ENCODE measurements around the gene DAB2IP. TPM values are rescaled to one million over a fixed set of nuclear protein-coding genes. Genes with fewer than 3 reads are reported as not detected.
A peak's percentile ranks its signal among the peaks of the same experiment; 100 is the strongest.

DAB2IP gene
- total RNA-seq, 2 donors from 2014 or later: 51.6 to 83.2 TPM

- 68% methylated on average over 6 of the region's 6 CpGs for WGBS
- no peaks in the 10 kb centered on the region for H3K9me3 ChIP-seq
- H3K4me1 ChIP-seq (replicated peaks): no peaks in the 10 kb centered on the region
- no peak overlapping the region for H3K27ac ChIP-seq
- no peak for TF ChIP-seq CTCF (IDR thresholded peaks at IDR 0.05)
- no peak for TF ChIP-seq POLR2AphosphoS5 (IDR thresholded peaks at IDR 0.05)
- no peak for TF ChIP-seq POLR2A (IDR thresholded peaks at IDR 0.05)
- DNase-seq (ENCODE audit: low spot score): no peak
- H3K4me3 ChIP-seq: no peak overlapping the region
- intact Hi-C loops (cut with DNase I): no loop called here
- no peaks in the 10 kb centered on the region for H3K27me3 ChIP-seq (replicated peaks; ENCODE audit: insufficient read depth)
- H3K36me3 ChIP-seq: no peaks in the 10 kb centered on the region
Measured at GRCh38 chr9:121682201-121682600, 30.8 kb downstream of the DAB2IP start.

- intact Hi-C loops (cut with DNase I): no loop called here
- Histone ChIP-seq H3K36me3 (no peaks in the 10 kb centered on the region), H3K9me3 (no peaks in the 10 kb centered on the region), H3K27ac (no peak overlapping the region), H3K4me3 (no peak overlapping the region), H3K4me1 (replicated peaks) (no peaks in the 10 kb centered on the region), H3K27me3 (replicated peaks; ENCODE audit: insufficient read depth) (no peaks in the 10 kb centered on the region)
- TF ChIP-seq POLR2AphosphoS5 (IDR thresholded peaks at IDR 0.05) (no peak), CTCF (IDR thresholded peaks at IDR 0.05) (no peak), POLR2A (IDR thresholded peaks at IDR 0.05) (no peak)
- WGBS: 62% methylated on average over 5 of the region's 5 CpGs
- DNase-seq (ENCODE audit: low spot score): no peak
Measured at GRCh38 chr9:121682926-121683515, 31.6 kb downstream of the DAB2IP start.

- no peak for TF ChIP-seq POLR2A (IDR thresholded peaks at IDR 0.05)
- no peak for TF ChIP-seq CTCF (IDR thresholded peaks at IDR 0.05)
- TF ChIP-seq POLR2AphosphoS5 (IDR thresholded peaks at IDR 0.05): no peak
- H3K4me3 ChIP-seq: no peak overlapping the region
- H3K27me3 ChIP-seq (replicated peaks; ENCODE audit: insufficient read depth): no peaks in the 10 kb centered on the region
- H3K9me3 ChIP-seq: no peaks in the 10 kb centered on the region
- no peaks in the 10 kb centered on the region for H3K4me1 ChIP-seq (replicated peaks)
- DNase-seq (ENCODE audit: low spot score): no peak
- no peaks in the 10 kb centered on the region for H3K36me3 ChIP-seq
- H3K27ac ChIP-seq: no peak overlapping the region
- 93% methylated on average over 1 of the region's 1 CpG for WGBS
- intact Hi-C loops (cut with DNase I): no loop called here
Measured at GRCh38 chr9:121683652-121684051, 32.2 kb downstream of the DAB2IP start.

- no peaks in the 10 kb centered on the region for H3K9me3 ChIP-seq
- intact Hi-C loops (cut with DNase I): loop anchor here (5.0 kb wide), 2 partner anchors 137 to 308 kb away; no protein-coding TSS in a partner anchor
- WGBS: 68% methylated on average over 19 of the region's 19 CpGs
- no peak for TF ChIP-seq POLR2A (IDR thresholded peaks at IDR 0.05)
- TF ChIP-seq POLR2AphosphoS5 (IDR thresholded peaks at IDR 0.05): no peak
- peak; percentile 13 to 68 (median 53) for TF ChIP-seq CTCF (IDR thresholded peaks at IDR 0.05)
- DNase-seq (ENCODE audit: low spot score): no peak
- no peak overlapping the region for H3K27ac ChIP-seq
- H3K4me3 ChIP-seq: no peak overlapping the region
- no peaks in the 10 kb centered on the region for H3K36me3 ChIP-seq
- H3K27me3 ChIP-seq (replicated peaks; ENCODE audit: insufficient read depth): no peaks in the 10 kb centered on the region
- H3K4me1 ChIP-seq (replicated peaks): no peaks in the 10 kb centered on the region
Measured at GRCh38 chr9:121684381-121685145, 33.1 kb downstream of the DAB2IP start.

Measured in prostate gland (tissue), 2 donors.